GM06990 (cell line): ENCODE measurements around the gene DNAJA4.

Experiments
- DNase-seq: peaks from one replicate; pipeline ENCODE4 v3.0.0-alpha.2; 2011; ENCODE audit not compliant: insufficient read length; ENCODE audit errors: extremely low read depth
- H3K27me3 ChIP-seq: replicated peaks from 2 replicates; pipeline ENCODE4 v1.6.0; 2011; ENCODE audit warnings: low read length; ENCODE audit not compliant: control insufficient read depth, insufficient read depth
- H3K36me3 ChIP-seq: 2 replicates; pipeline ENCODE4 v1.5.1; 2011; ENCODE audit warnings: low read length; ENCODE audit not compliant: control insufficient read depth, insufficient read depth
- H3K4me3 ChIP-seq: replicated peaks from 2 replicates; pipeline ENCODE4 v1.5.1; 2011; ENCODE audit warnings: low read depth, mild to moderate bottlenecking, control low read depth, low read length
- TF ChIP-seq, protein P1 (sequence below): IDR thresholded peaks from 2 replicates; pipeline ENCODE4 v1.5.1; 2011; ENCODE audit warnings: low read length, control low read depth, mild to moderate bottlenecking, inconsistent platforms; ENCODE audit not compliant: insufficient read depth, poor library complexity, severe bottlenecking

Gene DNAJA4

DNA sequence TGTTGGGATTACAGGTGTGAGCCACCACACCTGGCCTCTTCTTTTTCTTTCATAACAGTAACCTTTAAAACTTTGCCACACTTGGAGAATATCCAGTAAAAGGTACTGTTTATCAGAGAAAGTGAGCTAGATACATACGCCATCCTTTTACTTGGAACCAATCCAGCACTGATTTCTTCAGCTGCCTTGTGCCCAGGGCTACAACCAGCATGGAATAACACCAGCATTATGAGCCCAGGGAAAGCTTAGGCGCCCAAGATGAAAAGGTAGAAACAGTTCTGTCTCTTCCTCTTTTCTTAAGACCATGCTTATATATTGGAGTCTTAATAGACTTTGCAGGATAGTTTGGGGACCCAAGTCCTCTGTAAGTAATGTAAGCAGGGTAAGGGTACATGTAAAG lies 26.7 kb downstream of the DNAJA4 start:
- H3K4me3 ChIP-seq = no peak overlapping the region
- H3K27me3 ChIP-seq = no peaks in the 10 kb centered on the region
- H3K36me3 ChIP-seq = peaks cover 17% of the 10 kb centered on the region
- TF ChIP-seq, protein P1, sequence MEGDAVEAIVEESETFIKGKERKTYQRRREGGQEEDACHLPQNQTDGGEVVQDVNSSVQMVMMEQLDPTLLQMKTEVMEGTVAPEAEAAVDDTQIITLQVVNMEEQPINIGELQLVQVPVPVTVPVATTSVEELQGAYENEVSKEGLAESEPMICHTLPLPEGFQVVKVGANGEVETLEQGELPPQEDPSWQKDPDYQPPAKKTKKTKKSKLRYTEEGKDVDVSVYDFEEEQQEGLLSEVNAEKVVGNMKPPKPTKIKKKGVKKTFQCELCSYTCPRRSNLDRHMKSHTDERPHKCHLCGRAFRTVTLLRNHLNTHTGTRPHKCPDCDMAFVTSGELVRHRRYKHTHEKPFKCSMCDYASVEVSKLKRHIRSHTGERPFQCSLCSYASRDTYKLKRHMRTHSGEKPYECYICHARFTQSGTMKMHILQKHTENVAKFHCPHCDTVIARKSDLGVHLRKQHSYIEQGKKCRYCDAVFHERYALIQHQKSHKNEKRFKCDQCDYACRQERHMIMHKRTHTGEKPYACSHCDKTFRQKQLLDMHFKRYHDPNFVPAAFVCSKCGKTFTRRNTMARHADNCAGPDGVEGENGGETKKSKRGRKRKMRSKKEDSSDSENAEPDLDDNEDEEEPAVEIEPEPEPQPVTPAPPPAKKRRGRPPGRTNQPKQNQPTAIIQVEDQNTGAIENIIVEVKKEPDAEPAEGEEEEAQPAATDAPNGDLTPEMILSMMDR = no peak
- no peak for DNase-seq

DNA sequence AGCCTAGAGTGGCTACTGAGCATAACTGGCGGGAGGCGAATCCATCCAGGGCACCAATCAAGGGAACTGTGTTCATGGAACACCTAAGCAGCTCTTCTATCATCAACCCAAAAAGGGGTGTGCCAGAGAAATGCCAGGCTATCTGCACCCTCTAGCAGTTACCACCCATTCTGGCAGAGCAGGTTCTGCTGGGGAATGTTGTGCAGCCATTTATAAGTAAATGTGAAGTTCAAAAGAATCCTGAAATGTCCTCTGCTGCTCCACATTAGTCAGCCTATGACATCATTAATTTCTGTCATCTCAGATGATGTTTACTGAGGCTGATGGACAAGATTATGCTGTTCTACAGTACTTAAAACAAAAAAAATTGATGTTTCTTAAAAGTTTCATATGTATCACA lies 27.3 kb downstream of the DNAJA4 start:
- Histone ChIP-seq H3K27me3 (no peaks in the 10 kb centered on the region), H3K4me3 (no peak overlapping the region), H3K36me3 (peaks cover 17% of the 10 kb centered on the region)
- DNase-seq = no peak
- TF ChIP-seq, protein P1 = no peak

DNA sequence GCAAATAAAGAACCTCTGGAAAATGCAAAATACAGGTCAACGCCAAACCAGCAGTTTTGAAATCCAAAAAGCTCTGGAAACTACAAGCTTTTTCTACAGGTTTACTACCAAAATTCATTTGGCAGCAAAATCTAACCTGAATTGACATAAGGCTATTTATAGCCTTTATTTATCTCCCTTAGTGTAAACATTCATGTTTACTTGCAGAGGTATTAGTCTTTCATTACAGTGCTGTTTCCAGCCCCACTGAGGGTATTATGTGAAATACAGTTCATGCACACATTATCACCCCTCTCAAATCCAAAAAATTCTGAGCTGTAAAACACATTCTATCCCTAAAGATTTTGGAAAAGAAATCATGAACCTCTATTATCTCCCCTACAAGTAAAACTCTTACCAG lies 27.9 kb downstream of the DNAJA4 start:
- no peak for DNase-seq
- no peak overlapping the region for H3K4me3 ChIP-seq
- no peaks in the 10 kb centered on the region for H3K27me3 ChIP-seq
- TF ChIP-seq, protein P1 = no peak
- peaks cover 15% of the 10 kb centered on the region for H3K36me3 ChIP-seq

GRCh38 chr15:78299101-78299930 lies 35.0 kb downstream of the DNAJA4 start, which contains the start of gene SKIC8:
SKIC8 (minus strand) TSS chr15:78299609; CDS start chr15:78295686, 3,923 bp downstream.
- TF ChIP-seq, protein P1 = no peak
- peak; percentile 97 for DNase-seq
- Histone ChIP-seq H3K27me3 (no peaks in the 10 kb centered on the region), H3K36me3 (peaks cover 2% of the 10 kb centered on the region), H3K4me3 (peak within 1 kb of the TSS; percentile 97)

GRCh38 chr15:78301326-78301725 lies 37.0 kb downstream of the DNAJA4 start:
- Histone ChIP-seq H3K36me3 (no peaks in the 10 kb centered on the region), H3K4me3 (no peak overlapping the region), H3K27me3 (no peaks in the 10 kb centered on the region)
- TF ChIP-seq, protein P1 = no peak
- DNase-seq = peak; percentile 40

DNA sequence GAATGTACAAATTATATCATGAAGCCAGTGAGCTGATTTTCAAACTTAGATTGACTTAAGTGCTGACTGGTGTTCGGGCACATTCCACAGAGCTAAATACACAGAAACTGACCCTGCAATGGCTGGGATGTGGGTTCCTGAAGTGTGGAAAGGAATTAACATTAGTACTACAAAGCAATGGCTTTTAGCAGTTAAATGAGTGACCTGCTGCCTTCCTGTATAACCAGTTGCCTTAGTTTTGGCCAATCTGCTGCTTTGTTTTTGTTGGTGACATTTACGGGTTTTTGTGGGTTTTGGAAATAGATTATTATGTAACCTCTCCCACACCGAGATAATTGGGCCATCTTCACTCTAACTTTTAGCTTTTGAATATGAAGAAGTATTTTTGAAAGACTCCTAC lies 37.5 kb downstream of the DNAJA4 start:
- no peak for DNase-seq
- TF ChIP-seq, protein P1 = no peak
- Histone ChIP-seq H3K27me3 (no peaks in the 10 kb centered on the region), H3K4me3 (no peak overlapping the region), H3K36me3 (no peaks in the 10 kb centered on the region)
